Measurements from ENCODE around the gene WBP4.
A peak's percentile ranks its signal among the peaks of the same experiment; 100 is the strongest.

The WBP4 gene, protein sequence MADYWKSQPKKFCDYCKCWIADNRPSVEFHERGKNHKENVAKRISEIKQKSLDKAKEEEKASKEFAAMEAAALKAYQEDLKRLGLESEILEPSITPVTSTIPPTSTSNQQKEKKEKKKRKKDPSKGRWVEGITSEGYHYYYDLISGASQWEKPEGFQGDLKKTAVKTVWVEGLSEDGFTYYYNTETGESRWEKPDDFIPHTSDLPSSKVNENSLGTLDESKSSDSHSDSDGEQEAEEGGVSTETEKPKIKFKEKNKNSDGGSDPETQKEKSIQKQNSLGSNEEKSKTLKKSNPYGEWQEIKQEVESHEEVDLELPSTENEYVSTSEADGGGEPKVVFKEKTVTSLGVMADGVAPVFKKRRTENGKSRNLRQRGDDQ

DNA sequence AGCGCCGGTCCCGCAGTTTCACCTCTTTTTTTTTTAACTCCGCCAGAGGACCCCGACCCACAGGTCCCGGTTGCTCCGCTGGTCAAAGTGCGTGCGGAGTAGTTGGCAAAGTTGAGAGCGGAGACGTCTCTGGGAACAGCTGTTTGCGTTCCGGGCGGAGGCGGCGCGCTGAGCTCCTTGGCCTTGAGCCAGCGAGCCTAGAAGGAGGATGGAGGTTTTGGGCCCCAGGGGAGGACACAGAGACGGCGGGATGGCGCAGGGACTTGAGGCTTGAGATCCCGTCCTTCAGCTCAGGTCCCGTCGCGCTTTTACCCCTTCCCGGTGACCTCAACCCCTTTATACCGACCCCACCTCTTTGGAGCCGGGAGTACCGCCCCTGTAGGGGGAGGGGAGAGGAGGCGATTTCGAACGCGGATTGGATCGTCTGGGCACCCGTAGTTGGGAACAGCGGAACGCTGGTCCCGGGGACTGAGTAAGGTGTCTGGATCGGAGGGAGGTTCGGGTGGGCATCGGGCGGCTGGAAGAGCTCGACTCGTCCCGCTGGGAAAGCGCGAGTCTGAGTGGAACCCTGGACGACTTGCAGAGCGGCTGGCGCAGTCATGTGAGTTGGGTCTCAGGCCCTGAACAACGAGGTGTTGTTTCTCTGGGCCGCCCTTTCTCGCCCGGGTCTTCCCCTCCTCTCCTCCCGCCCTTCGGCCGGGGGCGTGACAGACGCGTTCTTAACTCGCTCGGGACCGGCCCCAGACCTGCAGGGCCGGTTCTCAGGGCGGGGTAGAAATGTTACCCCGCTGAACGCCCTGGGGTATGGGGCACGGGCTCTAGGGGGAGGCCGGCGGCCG, at the start of gene WBP4:
TSS of gene WBP4 (plus strand) at position 435 of the 839 bp plus-strand sequence. CDS start at position 600, 165 bp downstream.
- H2AFZ ChIP-seq (ENCODE audit: low read depth) = peak within 1 kb of the TSS; percentile 69
- H3K36me3 ChIP-seq (ENCODE audit: insufficient read depth) = no peaks in the 10 kb centered on the region
- H3K4me1 ChIP-seq (ENCODE audit: low read depth, poor library complexity, severe bottlenecking) = peaks cover 41% of the 10 kb centered on the region
- no peak within 1 kb of the TSS for H3K4me3 ChIP-seq (IDR thresholded peaks at IDR 0.05; ENCODE audit: insufficient read depth, low read depth, low read length)
- H4K20me1 ChIP-seq (ENCODE audit: insufficient read depth) = no peaks in the 10 kb centered on the region
- TF ChIP-seq, protein P1, sequence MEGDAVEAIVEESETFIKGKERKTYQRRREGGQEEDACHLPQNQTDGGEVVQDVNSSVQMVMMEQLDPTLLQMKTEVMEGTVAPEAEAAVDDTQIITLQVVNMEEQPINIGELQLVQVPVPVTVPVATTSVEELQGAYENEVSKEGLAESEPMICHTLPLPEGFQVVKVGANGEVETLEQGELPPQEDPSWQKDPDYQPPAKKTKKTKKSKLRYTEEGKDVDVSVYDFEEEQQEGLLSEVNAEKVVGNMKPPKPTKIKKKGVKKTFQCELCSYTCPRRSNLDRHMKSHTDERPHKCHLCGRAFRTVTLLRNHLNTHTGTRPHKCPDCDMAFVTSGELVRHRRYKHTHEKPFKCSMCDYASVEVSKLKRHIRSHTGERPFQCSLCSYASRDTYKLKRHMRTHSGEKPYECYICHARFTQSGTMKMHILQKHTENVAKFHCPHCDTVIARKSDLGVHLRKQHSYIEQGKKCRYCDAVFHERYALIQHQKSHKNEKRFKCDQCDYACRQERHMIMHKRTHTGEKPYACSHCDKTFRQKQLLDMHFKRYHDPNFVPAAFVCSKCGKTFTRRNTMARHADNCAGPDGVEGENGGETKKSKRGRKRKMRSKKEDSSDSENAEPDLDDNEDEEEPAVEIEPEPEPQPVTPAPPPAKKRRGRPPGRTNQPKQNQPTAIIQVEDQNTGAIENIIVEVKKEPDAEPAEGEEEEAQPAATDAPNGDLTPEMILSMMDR (conservative IDR thresholded peaks at IDR 0.05; ENCODE audit: low read depth, low read length) = no peak
- peaks cover 75% of the 10 kb centered on the region for H3K79me2 ChIP-seq (ENCODE audit: insufficient read depth, low read depth)
- peak within 1 kb of the TSS; percentile 87 for H3K4me2 ChIP-seq
- peak within 1 kb of the TSS; percentile 88 for H3K9ac ChIP-seq
- H3K27me3 ChIP-seq (ENCODE audit: insufficient read depth, low read depth) = no peaks in the 10 kb centered on the region
- peak within 1 kb of the TSS; percentile 95 for H3K27ac ChIP-seq

DNA sequence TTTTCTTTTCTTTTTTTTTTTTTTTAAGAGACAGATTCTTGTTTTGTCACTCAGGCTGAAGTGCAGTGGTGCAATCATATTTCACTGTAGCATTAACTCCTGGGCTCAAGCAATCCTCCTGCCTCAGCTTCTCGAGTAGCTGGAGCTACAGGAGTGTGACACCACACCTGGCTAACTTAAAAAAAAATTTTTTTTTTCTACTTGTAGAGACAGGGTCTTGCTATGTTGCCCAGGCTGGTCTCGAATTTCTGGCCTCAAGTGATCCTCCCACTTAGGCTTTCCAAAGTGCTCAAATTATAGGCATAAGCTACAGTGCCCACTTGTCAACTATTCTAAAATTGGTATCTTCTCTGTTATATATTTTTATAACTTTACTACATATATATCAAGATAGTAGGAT, 48.8 kb upstream of the WBP4 start:
- Histone ChIP-seq H3K4me1 (ENCODE audit: low read depth, poor library complexity, severe bottlenecking) (peaks cover 83% of the 10 kb centered on the region), H3K9ac (no peak overlapping the region), H3K79me2 (ENCODE audit: insufficient read depth, low read depth) (peaks cover 94% of the 10 kb centered on the region), H3K36me3 (ENCODE audit: insufficient read depth) (no peaks in the 10 kb centered on the region), H3K4me3 (IDR thresholded peaks at IDR 0.05; ENCODE audit: insufficient read depth, low read depth, low read length) (no peak overlapping the region), H2AFZ (ENCODE audit: low read depth) (no peak overlapping the region), H3K4me2 (0 out of 2 replicates have a peak overlapping the region, but pooled peaks have one; percentile 34), H3K27ac (peak overlapping the region; percentile 18; the same call in 1 of the 2 replicates), H3K27me3 (ENCODE audit: insufficient read depth, low read depth) (no peaks in the 10 kb centered on the region), H4K20me1 (ENCODE audit: insufficient read depth) (no peaks in the 10 kb centered on the region)
- TF ChIP-seq, protein P1 (conservative IDR thresholded peaks at IDR 0.05; ENCODE audit: low read depth, low read length) = no peak

DNA sequence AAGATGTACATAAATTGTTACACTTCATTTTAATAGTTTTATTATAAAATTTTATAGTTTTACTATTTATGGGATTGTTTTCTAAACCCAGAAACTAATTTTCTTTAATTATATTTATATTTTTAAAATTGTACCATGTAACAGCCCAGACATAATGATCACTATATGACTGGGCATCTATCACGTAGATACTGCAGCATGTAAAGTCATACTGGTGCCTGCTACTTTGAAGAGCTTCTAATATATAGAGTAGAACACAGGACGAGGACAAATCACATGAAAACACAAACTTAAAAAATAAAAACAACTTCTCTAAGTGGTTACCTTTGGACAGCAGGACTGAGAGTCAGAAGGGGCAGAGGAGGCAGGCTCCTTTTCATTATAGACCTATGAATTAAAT, 47.5 kb upstream of the WBP4 start:
- H3K4me2 ChIP-seq = peak overlapping the region; percentile 93
- H3K4me3 ChIP-seq (IDR thresholded peaks at IDR 0.05; ENCODE audit: insufficient read depth, low read depth, low read length) = no peak overlapping the region
- H3K36me3 ChIP-seq (ENCODE audit: insufficient read depth) = no peaks in the 10 kb centered on the region

DNA sequence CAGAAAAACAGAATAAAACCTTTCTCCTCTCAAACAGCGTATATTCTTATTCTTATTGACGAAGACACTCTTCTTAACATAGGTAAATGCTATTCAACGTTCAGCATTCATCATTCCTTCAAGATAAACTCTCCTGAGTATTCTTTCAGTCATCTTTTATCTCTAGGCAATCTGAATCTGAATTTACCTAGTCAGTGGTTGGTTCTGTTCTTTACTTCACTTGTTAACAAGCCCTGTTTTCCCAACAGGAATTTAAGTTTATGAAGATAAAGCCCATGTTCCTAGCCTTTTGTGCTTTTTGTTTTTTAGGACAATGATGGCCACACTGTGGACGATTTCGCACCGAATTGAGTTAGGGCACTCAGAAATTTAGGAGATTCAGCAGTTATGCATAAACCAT, 45.4 kb upstream of the WBP4 start:
- Histone ChIP-seq H3K79me2 (ENCODE audit: insufficient read depth, low read depth) (peaks cover 97% of the 10 kb centered on the region), H3K4me3 (IDR thresholded peaks at IDR 0.05; ENCODE audit: insufficient read depth, low read depth, low read length) (no peak overlapping the region)

More for the DNA sequence above, 47.5 kb upstream of the WBP4 start:
- Histone ChIP-seq H2AFZ (ENCODE audit: low read depth) (no peak overlapping the region), H3K9ac (peak overlapping the region; percentile 73; the same call in 1 of the 2 replicates), H4K20me1 (ENCODE audit: insufficient read depth) (no peaks in the 10 kb centered on the region), H3K27ac (peak overlapping the region; percentile 97; the same call in 1 of the 2 replicates), H3K4me1 (ENCODE audit: low read depth, poor library complexity, severe bottlenecking) (peaks cover 70% of the 10 kb centered on the region), H3K79me2 (ENCODE audit: insufficient read depth, low read depth) (peaks cover 94% of the 10 kb centered on the region), H3K27me3 (ENCODE audit: insufficient read depth, low read depth) (no peaks in the 10 kb centered on the region)
- TF ChIP-seq, protein P1 (conservative IDR thresholded peaks at IDR 0.05; ENCODE audit: low read depth, low read length) = no peak

More for the DNA sequence above, 45.4 kb upstream of the WBP4 start:
- Histone ChIP-seq H3K27ac (peak overlapping the region; percentile 97), H3K4me1 (ENCODE audit: low read depth, poor library complexity, severe bottlenecking) (peaks cover 67% of the 10 kb centered on the region), H3K4me2 (peak overlapping the region; percentile 93), H4K20me1 (ENCODE audit: insufficient read depth) (no peaks in the 10 kb centered on the region), H2AFZ (ENCODE audit: low read depth) (no peak overlapping the region), H3K9ac (peak overlapping the region; percentile 73), H3K27me3 (ENCODE audit: insufficient read depth, low read depth) (no peaks in the 10 kb centered on the region), H3K36me3 (ENCODE audit: insufficient read depth) (no peaks in the 10 kb centered on the region)
- TF ChIP-seq, protein P1 (conservative IDR thresholded peaks at IDR 0.05; ENCODE audit: low read depth, low read length) = no peak
